Sigmoid colon (tissue), 4 donors: ENCODE data around the gene DIS3L2.

ENCODE experiments used
- CTCF ChIP-seq, 4 experiments: fragments of 450-650 bp in 3 of 4; fragments of 200-600 bp in 1 of 4; IDR thresholded peaks; one replicate each; pipeline ENCODE4 v1.5.1; 2016 to 2019; ENCODE audit warnings: antibody characterized with exemption in 4 of 4, mild to moderate bottlenecking in 3 of 4, moderate library complexity in 2 of 4
- POLR2AphosphoS5 ChIP-seq, 4 donors: sonication (generic); formaldehyde crosslinking; IDR thresholded peaks; one replicate each; pipeline ENCODE4 v1.6.1; 2017; ENCODE audit warnings: antibody characterized with exemption in 4 of 4

DNA sequence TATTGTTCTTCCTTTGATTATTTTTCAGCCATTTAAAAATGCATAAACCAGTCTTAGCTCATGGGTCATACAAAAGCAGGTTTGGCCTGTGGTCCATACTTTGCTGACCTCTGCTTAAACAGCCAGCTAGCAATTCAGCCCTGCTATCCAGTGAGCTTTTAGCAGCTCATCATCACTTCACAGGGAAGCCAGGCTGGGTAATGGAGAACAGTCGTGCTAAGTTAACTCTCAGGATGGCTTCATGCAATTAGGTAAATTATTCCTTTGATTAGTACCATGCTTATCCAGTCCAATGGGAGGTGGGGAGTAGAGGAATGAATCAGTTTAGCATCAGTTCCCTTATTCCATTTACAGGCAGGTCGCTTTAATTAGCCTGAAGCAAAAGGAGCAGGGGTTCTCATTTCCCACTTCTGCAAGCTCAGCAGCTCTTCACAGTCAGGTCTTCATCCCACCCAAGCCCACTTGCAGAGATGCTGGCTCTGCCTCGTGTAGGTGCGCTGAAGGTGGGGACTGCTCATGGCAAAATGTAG is 307.2 kb downstream of the DIS3L2 start:
- no peak for TF ChIP-seq CTCF (IDR thresholded peaks at IDR 0.05)
- no peak for TF ChIP-seq POLR2AphosphoS5 (IDR thresholded peaks at IDR 0.05)
